NCI-H446 (cell line): Measurements from ENCODE around the gene HMGXB3.
"Not testable (repeated sequence)": the region's sequence is repeated elsewhere in the genome, so short reads cannot be mapped to it uniquely, and the experiment has no call there.

Source experiments
- DNase-seq, 2 experiments: peaks; one replicate each; lab custom pipeline; 2025; lab: John Stamatoyannopoulos, UW

The HMGXB3 gene

DNA sequence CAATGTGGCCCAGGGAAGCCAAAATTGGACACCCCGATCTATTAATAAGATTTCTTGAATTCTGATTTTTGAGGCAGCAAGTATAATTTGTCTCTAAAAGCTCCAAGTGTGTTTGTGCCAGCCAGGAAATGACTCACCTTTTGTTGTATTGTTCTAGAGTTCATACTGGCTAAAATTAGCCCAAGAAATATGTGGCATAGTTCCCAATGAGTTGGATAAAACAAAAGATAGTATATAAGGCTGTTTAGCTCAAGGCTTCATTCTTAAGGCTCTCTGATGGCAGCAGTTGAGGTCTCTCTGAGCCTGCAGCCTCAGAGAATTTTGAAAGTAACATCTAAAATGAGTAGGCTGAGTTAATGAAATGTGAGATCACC, 21.6 kb downstream of the HMGXB3 start:
- DNase-seq: no peak

DNA sequence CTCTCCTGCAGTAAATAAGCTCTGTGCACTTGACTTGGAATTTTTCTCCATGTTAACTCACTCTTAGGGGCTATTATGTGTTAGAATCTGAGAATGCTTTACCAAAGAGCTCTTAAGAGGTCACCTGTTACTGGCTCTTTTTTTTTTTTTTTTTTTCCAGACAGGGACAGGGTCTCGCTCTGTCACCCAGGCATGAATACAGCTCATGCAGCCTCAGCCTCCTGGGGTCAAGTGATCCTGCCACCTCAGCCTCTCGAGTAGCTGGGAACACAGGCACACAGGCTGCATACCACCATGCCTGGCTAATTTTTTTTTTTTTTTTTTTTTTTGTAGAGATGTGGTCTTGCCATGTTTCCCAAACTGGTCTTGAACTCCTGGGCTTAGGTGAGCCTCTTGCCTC, 22.1 kb downstream of the HMGXB3 start:
- DNase-seq: no peak

DNA sequence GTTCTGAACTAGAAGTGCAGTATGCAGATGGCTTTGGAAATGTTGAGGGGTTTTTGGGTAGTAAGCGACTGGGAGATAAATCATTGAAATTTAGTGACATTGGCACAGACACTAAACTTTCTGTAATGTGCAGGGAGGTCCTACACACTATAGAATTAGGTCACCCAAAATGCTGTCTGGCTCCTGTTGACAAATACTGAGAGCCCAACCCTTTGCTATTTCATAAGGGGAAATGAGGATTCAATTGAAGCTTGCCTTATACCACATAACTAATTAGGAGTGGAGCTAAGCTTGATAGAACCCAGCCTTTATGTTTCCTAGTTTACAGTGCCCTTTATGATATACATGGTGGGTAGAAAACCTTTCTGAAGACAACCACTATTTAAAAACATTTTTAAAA, 22.6 kb downstream of the HMGXB3 start:
- DNase-seq: no peak

DNA sequence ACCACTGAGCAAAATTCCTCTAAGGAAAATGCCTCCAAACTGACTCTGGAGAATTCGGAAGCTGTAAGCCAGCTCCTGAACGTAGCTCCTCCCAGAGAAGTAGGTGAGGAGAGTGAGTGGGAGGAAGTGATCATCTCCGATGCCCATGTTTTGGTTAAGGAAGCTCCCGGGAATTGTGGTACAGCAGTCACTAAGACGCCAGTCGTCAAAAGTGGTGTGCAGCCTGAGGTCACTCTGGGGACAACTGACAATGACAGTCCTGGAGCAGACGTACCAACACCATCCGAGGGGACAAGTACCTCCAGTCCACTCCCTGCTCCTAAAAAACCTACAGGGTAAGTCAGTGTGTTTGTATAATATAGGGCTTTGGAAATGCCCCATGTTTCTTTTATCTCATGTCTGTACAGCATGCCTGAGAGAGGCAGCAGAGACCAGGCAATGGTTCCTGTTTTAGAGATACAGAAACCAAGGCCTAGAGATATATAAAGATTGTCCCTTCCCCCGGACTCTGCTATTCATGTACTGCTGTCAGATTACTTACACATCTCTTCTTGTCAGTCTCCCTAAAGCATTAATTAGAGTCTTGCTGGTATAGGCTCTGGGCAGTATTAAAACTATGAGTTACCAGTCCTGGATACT, 23.9 kb downstream of the HMGXB3 start:
- no peak for DNase-seq

DNA sequence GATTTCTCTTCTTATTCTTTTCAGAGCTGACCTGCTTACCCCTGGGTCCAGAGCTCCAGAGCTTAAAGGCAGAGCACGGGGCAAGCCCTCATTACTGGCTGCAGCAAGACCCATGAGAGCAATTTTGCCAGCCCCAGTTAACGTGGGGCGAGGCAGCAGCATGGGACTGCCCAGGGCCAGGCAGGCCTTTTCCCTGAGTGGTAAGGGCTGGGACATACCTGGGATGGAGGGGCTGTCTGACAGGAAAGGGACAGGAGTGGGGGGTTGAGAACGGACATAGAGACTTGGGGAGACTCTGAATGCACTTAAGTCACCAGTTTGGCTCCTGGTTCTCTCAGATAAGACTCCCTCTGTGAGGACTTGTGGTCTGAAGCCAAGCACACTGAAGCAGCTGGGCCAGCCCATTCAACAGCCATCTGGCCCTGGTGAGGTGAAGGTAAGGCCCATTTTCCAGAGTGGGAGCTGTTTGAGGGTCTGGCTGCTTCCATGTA, 26.2 kb downstream of the HMGXB3 start:
- no peak for DNase-seq

DNA sequence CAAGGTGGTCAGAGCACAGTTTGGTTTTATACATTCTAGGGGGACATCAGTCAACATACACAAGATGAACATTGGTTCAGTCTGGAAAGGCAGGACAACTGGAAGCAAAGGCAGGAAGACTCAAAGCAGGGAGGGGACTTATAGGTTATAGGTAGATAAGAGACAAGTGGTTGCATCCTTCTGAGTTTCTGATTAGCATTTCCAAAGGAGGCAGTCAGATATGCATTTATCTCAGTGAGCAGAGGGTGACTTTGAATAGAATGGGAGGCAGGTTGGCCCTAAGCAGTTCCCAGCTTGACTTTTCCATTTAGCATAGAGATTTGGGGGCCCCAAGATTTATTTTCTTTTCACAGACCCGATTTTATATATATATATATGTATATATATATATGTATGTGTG, 27.5 kb downstream of the HMGXB3 start:
- not testable (repeated sequence) for DNase-seq

DNA sequence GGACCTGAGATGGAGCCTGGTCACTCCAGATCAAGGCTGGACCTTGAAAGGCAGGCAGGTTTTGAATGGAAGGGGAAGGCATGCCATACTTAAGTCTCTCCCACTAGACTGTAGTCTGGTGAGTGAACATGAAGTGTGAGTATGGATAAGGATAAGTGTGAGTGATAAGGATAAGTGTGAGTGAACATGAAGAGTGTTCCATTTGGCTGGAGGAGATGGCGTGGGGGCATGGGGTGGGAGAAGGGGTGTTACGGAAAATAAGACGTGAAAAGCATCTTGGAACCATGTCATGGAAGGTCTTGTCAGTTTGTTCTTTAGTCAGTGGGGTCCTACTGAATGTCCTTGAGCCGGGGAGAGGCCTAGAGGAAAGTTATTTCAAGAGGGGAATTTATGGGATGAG, 32.8 kb downstream of the HMGXB3 start:
- DNase-seq: no peak

DNA sequence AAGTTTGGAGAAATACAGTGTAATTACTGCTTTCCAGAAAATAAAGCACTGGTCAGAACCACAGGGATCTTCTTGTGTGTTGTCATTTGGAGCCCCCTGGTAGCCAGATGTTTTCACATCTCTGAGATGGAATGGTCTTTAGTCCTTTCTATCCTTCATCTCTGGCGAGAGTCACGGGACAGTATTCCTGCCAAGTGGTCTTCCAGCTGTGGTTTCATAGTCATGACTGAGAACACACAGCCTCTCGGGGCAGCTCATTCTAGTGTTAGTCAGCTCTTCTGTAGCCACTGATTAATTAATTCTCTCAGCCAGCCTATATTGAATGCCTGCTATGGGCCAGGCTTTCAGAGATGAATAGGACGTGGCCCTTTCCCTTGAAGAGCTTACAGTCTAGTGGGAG, 34.1 kb downstream of the HMGXB3 start:
- no peak for DNase-seq

DNA sequence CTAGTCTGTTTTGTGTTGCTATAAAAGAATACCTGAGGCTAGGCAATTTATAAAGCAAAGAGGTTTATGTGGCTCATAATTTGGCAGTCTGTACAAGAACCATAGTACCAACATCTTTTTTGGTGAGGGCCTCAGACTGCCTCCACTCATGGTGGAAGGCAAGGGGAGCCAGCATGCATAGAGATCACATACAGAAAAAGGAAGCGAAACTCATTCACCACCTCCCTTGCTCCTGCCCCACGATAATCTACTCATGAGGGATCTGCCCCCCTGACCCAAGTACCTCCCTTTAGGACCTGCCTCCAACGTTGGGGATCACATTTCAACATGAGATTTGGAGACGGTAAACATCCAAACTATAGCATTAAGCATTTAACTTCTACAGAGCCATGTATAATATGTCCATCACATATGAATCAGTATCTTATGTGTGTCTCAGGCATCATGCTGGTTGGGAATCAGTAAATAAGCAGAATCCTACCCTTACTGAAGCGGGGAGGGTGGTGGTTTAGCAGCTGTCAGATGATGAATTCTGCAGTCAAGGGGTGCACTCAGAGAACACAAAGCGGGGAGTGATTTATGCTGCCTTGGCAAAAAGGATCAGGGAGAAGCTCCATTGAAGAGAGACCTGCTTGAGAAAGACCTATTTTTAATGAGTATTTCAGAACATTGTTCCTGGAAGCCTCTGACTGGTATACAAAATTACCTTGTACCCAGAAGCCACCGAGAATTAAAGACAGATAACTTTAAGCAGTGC, 34.8 kb downstream of the HMGXB3 start:
- DNase-seq: no peak

DNA sequence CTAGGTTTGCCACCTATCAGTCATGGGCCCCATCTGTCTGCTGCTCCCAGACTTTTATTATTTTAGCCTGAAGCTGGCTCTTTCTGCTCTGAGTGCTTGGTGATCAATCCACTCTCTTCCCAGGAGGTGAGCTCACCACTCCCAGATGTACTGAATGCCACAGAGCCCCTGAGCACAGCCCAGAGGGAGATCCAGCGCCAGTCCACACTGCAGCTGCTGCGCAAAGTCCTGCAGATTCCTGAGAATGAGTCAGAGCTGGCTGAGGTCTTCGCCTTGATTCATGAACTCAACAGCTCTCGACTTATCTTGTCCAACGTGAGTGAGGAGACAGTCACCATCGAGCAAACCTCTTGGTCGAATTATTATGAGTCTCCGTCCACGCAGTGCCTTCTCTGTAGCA, 36.0 kb downstream of the HMGXB3 start:
- no peak for DNase-seq

DNA sequence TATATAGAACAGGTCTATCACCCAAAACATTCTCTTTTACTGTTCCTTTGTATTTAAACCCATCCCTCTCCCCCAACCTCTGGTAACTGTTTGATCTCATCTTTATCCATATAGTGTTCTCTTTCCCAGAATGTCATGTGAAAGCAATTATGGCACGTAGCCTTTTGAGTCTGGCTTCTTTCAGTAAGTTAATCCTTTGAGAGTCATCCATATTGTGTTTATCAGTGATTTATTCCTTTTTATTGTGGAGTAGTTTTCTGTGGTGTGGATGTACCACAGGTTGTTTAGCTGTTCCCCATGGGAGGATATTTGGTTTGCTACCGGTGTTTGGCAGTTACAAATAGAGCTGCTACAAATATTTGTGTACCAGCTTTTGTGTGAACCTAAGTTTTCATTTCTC, 38.0 kb downstream of the HMGXB3 start:
- no peak for DNase-seq

DNA sequence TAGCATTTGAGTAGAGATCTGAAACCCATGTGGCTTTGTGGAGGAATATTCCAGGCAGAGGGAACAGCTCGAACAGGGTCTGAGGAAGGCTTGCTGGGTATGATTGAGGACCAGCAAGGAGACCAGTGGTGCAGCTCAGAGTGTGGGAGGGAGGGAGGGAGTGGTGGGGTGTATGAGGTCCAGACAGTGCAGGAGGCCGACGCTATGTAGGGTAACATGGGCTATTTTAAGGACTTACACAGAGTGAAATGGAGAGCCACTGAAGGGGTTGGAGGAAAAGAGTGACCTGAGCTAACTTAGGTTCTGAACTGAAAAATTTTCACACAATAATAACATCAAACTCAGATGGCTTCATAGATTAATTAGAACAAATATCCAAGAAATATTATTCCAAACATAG, 41.9 kb downstream of the HMGXB3 start:
- DNase-seq: no peak

DNA sequence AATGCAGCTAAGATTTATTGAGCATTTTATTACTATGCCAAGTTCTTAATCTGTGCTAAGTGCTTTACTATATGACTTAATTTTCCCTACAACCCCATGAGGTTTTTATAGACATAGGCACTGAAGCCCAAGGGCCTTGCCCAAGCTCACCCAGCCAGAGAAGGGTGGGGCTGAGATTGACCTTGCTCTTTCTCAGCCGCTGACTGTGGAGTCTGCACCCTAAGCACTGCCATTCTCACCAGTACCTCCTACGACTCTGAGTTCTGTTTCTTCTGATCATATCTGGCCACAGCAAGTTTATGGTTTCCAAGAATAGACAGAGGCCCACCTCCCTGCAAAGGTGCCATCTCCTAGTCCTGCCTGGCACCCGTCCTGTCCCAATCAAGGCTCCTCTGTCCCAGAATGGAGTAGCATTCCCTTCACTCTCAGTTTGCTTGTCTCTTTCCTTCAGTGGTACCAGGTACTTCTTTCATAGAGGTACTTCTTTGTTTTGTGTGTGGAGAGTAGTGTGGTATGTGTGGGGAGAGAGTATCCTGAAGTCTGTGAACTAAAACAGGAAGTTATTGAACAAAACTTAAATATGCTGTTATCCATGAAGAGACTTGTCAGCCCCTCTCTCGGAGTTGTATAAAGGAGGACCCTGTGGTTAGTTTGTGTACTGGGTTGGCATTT, 43.3 kb downstream of the HMGXB3 start:
- no peak for DNase-seq

DNA sequence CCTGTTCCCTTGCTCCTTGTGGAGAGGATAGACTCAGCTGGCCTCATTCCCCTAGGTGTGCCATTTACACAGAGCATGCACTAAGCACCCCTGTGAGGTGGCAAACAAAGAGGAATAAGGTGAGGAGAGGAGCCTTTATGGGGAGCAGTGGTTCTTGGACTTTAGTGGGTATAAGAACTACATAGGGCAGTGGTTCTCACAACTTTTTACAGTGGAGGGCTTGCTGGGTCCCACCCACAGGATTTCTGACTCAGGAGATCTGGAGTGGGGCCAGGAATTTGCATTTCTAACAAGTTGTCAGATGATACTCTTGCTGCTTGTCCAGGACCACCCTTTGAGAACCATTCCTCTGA, 43.8 kb downstream of the HMGXB3 start:
- DNase-seq: no peak

DNA sequence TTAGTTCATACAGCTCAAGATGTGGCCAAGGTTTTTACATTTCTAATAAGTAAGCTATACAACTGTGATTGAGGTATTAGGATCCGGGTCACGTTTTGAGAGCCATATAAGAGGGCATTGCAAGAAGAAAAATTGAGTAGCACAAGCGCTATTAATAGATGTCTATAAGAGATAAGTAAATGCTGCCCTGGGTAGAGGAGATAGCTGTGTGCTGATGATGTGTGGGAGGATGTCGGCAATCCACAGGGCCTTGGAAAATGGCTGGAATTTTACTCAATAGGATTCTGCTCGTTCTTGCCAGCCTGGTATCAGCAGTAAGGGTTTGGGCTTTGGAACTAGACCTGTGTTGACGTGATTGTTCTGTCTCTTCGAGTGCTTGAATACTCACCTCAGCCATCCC, 44.2 kb downstream of the HMGXB3 start:
- DNase-seq: no peak

DNA sequence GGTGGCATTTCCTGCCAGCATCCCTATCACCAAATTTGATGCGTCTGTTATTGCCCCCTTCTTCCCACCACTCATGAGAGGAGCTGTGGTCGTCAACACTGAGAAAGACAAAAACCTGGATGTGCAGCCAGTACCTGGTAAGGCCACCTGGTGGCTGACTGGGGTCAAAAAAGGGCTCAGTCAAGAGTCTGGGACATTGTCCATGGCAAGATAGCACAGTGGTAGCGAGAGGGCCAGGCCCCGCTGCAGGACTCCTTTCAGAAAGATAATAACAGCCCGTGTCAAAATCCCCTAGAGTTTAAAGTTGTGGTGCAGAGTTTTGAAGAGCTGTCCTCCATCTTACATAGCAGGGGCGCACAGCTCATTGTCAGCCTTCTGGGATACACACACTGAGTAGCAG, 45.0 kb downstream of the HMGXB3 start:
- no peak for DNase-seq

DNA sequence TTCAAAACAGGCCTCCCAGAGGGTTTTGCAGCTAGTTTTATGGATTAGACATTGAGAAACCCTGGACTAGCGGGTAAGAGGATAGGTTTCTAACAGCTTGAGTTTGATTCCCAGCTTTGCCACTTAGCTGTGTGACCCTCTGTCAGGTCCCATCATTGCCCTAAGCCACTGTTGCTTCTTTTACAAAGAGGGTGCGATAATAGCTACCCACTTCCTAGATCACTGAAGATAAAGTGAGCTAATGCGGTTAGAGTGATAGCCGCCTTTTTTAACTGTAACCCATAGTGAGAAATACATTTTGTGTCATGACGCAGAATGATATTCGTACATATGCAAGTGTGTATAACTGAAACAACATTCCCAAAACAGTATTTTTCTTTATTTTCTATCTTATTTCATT, 45.5 kb downstream of the HMGXB3 start:
- no peak for DNase-seq

DNA sequence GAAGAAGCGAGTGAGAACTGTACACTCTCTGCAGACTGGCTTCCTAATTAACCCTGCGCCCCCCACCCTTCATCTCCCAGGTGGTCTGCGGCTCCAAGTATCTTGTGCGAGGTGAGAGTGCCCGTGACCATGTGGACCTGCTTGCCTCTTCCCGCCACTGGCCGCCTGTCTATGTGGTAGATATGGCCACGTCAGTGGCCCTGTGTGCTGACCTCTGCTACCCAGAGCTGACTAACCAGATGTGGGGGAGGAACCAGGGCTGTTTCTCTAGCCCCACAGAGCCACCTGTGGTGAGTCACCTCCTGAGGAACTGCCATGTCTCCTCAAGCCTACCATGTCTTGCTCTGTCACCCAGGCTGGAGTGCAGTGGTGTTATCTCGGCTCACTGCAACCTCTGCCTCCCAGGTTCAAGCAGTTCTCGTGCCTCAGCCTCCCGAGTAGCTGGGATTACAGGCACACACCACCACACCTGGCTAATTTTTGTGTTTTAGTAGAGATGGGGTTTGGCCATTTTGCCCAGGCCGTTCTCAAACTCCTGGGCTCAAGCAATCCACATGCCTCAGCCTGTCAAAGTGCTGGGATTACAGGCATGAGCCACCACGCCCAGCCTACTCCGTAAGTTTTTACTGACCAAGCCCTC, 49.8 kb downstream of the HMGXB3 start:
- DNase-seq: not testable (repeated sequence)

DNA sequence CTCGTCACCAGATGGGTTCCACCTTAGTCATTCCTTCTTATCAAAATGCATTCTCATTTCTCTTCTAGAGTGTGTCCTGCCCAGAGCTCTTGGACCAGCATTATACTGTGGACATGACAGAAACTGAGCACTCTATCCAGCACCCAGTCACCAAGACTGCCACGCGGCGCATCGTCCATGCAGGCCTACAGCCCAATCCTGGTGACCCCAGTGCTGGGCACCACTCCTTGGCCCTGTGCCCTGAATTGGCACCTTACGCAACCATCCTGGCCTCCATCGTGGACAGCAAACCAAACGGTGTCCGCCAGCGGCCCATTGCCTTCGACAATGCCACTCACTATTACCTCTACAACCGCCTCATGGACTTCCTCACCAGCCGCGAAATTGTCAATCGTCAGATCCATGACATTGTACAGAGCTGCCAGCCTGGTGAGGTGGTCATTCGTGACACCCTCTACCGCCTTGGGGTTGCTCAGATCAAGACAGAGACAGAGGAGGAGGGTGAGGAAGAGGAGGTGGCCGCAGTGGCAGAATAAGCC, 51.2 kb downstream of the HMGXB3 start:
- DNase-seq: no peak

DNA sequence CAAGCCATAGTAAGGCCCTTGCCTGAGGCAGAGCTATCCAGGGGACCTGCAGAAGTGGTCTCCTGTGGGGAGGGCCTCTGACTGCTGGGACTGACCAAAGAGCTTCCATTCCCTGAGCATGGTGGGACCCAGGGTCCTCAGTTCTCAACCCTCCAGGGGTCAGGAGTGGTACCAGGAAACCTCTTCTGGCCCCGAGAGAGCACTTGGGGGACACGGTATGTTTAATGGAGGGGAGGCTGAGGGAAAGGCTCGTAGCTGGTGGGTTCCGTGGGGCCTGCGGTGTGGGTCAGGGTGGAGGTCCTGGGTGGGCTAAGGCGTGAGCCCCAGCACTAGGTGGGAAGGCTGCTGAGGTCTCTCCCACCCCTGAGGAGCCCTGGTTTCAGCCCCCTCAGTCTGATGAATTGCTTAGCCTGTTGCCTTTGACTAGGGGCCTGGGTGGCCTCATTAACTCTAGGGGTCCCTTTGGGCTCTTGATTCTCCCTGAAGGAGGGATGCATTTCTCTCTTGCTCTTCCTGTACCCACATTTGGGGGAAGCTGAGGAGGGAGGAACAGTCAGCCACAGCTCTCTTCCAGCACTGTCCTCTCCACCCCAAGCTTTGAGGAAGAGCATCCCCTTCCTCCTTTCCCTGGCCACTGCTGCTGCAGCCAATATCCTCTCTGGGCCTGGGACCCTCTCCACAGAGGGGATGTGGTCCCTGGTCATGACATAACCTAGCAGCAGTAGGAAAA, 51.9 kb downstream of the HMGXB3 start:
- DNase-seq: no peak

DNA sequence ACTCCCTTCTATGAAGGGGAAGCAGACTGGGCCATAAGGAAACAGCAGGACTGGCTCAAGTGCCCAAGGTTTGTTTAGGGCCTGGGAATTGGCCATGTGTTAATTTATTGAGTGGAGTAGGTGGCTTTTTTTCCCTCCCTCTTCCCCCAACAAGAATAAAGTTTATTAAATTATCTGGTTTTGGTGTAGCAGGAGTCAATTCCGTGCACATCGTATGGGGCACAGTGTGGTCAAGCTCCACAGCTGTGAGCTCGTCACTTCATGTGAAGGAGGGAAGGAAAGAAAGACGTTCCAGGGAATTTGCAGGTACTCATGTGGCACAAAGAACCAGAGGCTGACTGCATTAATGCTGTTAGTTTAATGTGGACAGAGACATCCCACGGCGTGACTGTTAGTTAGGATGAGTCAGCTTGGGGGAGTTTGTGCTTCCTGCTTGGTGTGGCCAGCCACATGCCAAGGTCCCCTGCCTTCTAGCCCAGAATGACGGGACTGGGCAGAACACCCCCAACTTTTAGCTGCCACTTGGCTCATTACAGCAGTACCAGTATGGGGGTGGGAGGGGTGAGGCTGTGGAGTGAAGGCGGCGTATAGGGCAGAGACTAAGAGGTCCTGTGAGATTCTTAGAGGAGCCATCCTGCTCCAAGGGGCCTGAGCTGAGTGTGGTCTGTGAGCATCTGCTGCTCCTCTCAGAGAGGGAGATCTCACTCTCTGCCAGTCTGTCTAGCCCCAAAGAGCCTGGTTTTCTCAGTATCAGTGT, 52.6 kb downstream of the HMGXB3 start:
- no peak for DNase-seq
